GM23338 (cell line): ENCODE results near the gene SLC7A4. TPM values are rescaled to one million over a fixed set of nuclear protein-coding genes. Genes with fewer than 3 reads are reported as not detected.
"Not testable (repeated sequence)": the region's sequence is repeated elsewhere in the genome, so short reads cannot be mapped to it uniquely, and the experiment has no call there.

ENCODE experiments used
- ATAC-seq: fragments of 200-7000 bp; cut with Tn5 transposase; 3 replicates; pipeline ENCODE4 v1.9.1; 2020
- DNase-seq: peaks from one replicate; pipeline ENCODE4 v3.0.0-alpha.2; 2015; ENCODE audit warnings: low spot score
- H2AFZ ChIP-seq: fragments of 200-600 bp; sonication (generic); 2 replicates; pipeline ENCODE4 v1.8.0; 2016; ENCODE audit warnings: antibody characterized with exemption, mild to moderate bottlenecking, moderate library complexity
- H3F3A ChIP-seq: fragments of 200-600 bp; sonication (generic); replicated peaks from 2 replicates; pipeline ENCODE4 v1.8.0; 2017; ENCODE audit warnings: antibody characterized with exemption, mixed run types, low read depth
- H3K27ac ChIP-seq: fragments of 200-600 bp; sonication (generic); 2 replicates; pipeline ENCODE4 v1.6.1; 2016; ENCODE audit warnings: low read depth
- H3K27me3 ChIP-seq: fragments of 200-600 bp; sonication (generic); 2 replicates; pipeline ENCODE4 v1.8.0; 2016; ENCODE audit warnings: mild to moderate bottlenecking, mixed run types, moderate library complexity; ENCODE audit not compliant: insufficient read depth
- H3K36me3 ChIP-seq: fragments of 200-600 bp; sonication (generic); 2 replicates; pipeline ENCODE4 v1.8.0; 2016; ENCODE audit warnings: mild to moderate bottlenecking; ENCODE audit not compliant: insufficient read depth
- H3K4me1 ChIP-seq: fragments of 200-600 bp; sonication (generic); 2 replicates; pipeline ENCODE4 v1.8.0; 2016; ENCODE audit warnings: mild to moderate bottlenecking, moderate library complexity; ENCODE audit not compliant: insufficient read depth
- H3K4me2 ChIP-seq: fragments of 200-600 bp; sonication (generic); 2 replicates; pipeline ENCODE4 v1.7.1; 2017; ENCODE audit warnings: mixed run types
- H3K4me3 ChIP-seq: fragments of 200-600 bp; sonication (generic); 2 replicates; pipeline ENCODE4 v1.6.1; 2016; ENCODE audit warnings: mixed run types
- H3K79me2 ChIP-seq: fragments of 200-600 bp; sonication (generic); replicated peaks from 2 replicates; pipeline ENCODE4 v1.8.0; 2017; ENCODE audit warnings: mild to moderate bottlenecking; ENCODE audit not compliant: insufficient read depth
- H3K9me2 ChIP-seq: fragments of 200-600 bp; sonication (generic); 2 replicates; pipeline ENCODE4 v1.8.0; 2017; ENCODE audit not compliant: insufficient read depth
- H4K20me1 ChIP-seq: fragments of 200-600 bp; sonication (generic); replicated peaks from 2 replicates; pipeline ENCODE4 v1.8.0; 2017; ENCODE audit warnings: mild to moderate bottlenecking; ENCODE audit not compliant: insufficient read depth
- H3K27ac Mint-ChIP-seq: 2 replicates; pipeline ENCODE4 v1.8.0; 2020; ENCODE audit warnings: inconsistent platforms, mild to moderate bottlenecking, moderate library complexity, mixed read lengths
- H3K27me3 Mint-ChIP-seq: 3 replicates; pipeline ENCODE4 v1.8.0; 2022; ENCODE audit warnings: low read depth, mild to moderate bottlenecking, moderate library complexity, mixed read lengths, inconsistent platforms; ENCODE audit not compliant: insufficient read depth, poor library complexity
- H3K36me3 Mint-ChIP-seq: 3 replicates; pipeline ENCODE4 v1.8.0; 2021; ENCODE audit warnings: low read depth, mild to moderate bottlenecking, inconsistent platforms, moderate library complexity, mixed read lengths
- H3K4me1 Mint-ChIP-seq: 3 replicates; pipeline ENCODE4 v1.8.0; 2020; ENCODE audit warnings: mild to moderate bottlenecking, inconsistent platforms, mixed read lengths
- H3K4me3 Mint-ChIP-seq: 3 replicates; pipeline ENCODE4 v1.8.0; 2021; ENCODE audit warnings: moderate library complexity, mild to moderate bottlenecking, inconsistent platforms, mixed read lengths
- H3K9me3 Mint-ChIP-seq: 3 replicates; pipeline ENCODE4 v1.8.0; 2020; ENCODE audit warnings: moderate library complexity, mild to moderate bottlenecking, inconsistent platforms, mixed read lengths
- CREB1 ChIP-seq: fragments of 250-450 bp; sonication (Bioruptor Pico); IDR thresholded peaks from 2 replicates; pipeline ENCODE4 v1.5.0; 2020; ENCODE audit warnings: low read depth, mild to moderate bottlenecking, moderate library complexity
- CTCF ChIP-seq, 2 experiments: fragments of 200-600 bp in 1 of 2; sonication (generic) in 1 of 2; conservative IDR thresholded peaks; 2 replicates each; pipeline versions ENCODE4 v1.5.1 to v1.6.1; 2016 to 2017; ENCODE audit warnings: antibody characterized with exemption in 2 of 2, low read depth in 2 of 2, mild to moderate bottlenecking in 2 of 2, moderate library complexity in 1 of 2
- EZH2 ChIP-seq: fragments of 200-600 bp; sonication (generic); IDR thresholded peaks from one replicate; pipeline ENCODE4 v1.8.0; 2017; ENCODE audit warnings: antibody characterized with exemption, mild to moderate bottlenecking, low read depth; ENCODE audit not compliant: unreplicated experiment
- JUNB ChIP-seq: IDR thresholded peaks from one replicate; pipeline ENCODE4 v1.6.1; 2016; ENCODE audit warnings: antibody characterized with exemption; ENCODE audit not compliant: unreplicated experiment
- STAT1 ChIP-seq: IDR thresholded peaks from one replicate; pipeline ENCODE4 v1.6.1; 2016; ENCODE audit warnings: antibody characterized with exemption; ENCODE audit not compliant: unreplicated experiment
- ZNF114 ChIP-seq: fragments of 250-450 bp; sonication (Bioruptor Pico); IDR thresholded peaks from 2 replicates; pipeline ENCODE4 v1.5.0; 2020; ENCODE audit warnings: mild to moderate bottlenecking, moderate library complexity
- polyA plus RNA-seq: library from polyadenylated mRNA; unstranded; fragments of >200 nt; fragmentation: Nextera tagmentation; extraction: Ambion mirVana; gene quantifications from 2 replicates; pipeline ENCODE4 v1.2.1, GENCODE V29; 2016
- total RNA-seq: library from RNA; depleted of rRNA; stranded (reverse); fragments of >200 nt; shearing (Covaris generic); gene quantifications from 2 replicates; pipeline ENCODE4 v1.2.3, GENCODE V29; 2014
- TF ChIP-seq, protein P1 (sequence below): IDR thresholded peaks from 2 replicates; pipeline ENCODE4 v1.6.1; 2016; ENCODE audit warnings: antibody characterized with exemption
- TF ChIP-seq, protein P2 (sequence below): IDR thresholded peaks from one replicate; pipeline ENCODE4 v1.6.1; 2018; ENCODE audit warnings: antibody characterized with exemption; ENCODE audit not compliant: unreplicated experiment

SLC7A4 gene
- total and polyA plus RNA-seq, 2 experiments from 2014 or later: 0.07 to 0.44 TPM

GRCh38 chr22:21071796-21072195, 39.4 kb upstream of the SLC7A4 start:
- not testable (repeated sequence) for H2AFZ ChIP-seq, H3K9me3 Mint-ChIP-seq, H3F3A ChIP-seq, DNase-seq, H3K36me3 Mint-ChIP-seq, H3K27me3 Mint-ChIP-seq, H3K4me2 ChIP-seq, H3K4me3 ChIP-seq, H3K9me2 ChIP-seq, H3K27ac ChIP-seq, H3K36me3 ChIP-seq, H3K4me1 Mint-ChIP-seq, H4K20me1 ChIP-seq, H3K79me2 ChIP-seq, H3K4me3 Mint-ChIP-seq, ATAC-seq, H3K4me1 ChIP-seq, H3K27me3 ChIP-seq, H3K27ac Mint-ChIP-seq

- Mint-ChIP-seq H3K27me3 (peaks cover 3% of the 10 kb centered on the region), H3K4me3 (no peak overlapping the region), H3K9me3 (peaks cover 2% of the 10 kb centered on the region; the same call in 1 of the 3 replicates), H3K4me1 (no peaks in the 10 kb centered on the region), H3K36me3 (no peaks in the 10 kb centered on the region; the same call in 2 of the 3 replicates), H3K27ac (no peak overlapping the region)
- Histone ChIP-seq H3K4me3 (no peak overlapping the region), H3K27me3 (no peaks in the 10 kb centered on the region), H3K36me3 (no peaks in the 10 kb centered on the region), H3F3A (no peaks in the 10 kb centered on the region), H3K4me1 (no peaks in the 10 kb centered on the region), H3K9me2 (no peaks in the 10 kb centered on the region), H3K27ac (no peak overlapping the region), H3K4me2 (no peak overlapping the region), H3K79me2 (no peaks in the 10 kb centered on the region), H2AFZ (no peak overlapping the region), H4K20me1 (no peaks in the 10 kb centered on the region)
- no peak for DNase-seq
- ATAC-seq: peak; percentile 52
- TF ChIP-seq ZNF114 (CRISPR knock-in tag) (no peak), EZH2 (no peak), CREB1 (CRISPR knock-in tag) (no peak), STAT1 (no peak), JUNB (no peak), CTCF (conservative IDR thresholded peaks at IDR 0.05; ENCODE audit: low read depth in 2 of 2) (no peak)
- TF ChIP-seq, protein P1, sequence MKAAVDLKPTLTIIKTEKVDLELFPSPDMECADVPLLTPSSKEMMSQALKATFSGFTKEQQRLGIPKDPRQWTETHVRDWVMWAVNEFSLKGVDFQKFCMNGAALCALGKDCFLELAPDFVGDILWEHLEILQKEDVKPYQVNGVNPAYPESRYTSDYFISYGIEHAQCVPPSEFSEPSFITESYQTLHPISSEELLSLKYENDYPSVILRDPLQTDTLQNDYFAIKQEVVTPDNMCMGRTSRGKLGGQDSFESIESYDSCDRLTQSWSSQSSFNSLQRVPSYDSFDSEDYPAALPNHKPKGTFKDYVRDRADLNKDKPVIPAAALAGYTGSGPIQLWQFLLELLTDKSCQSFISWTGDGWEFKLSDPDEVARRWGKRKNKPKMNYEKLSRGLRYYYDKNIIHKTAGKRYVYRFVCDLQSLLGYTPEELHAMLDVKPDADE: no peak
- TF ChIP-seq, protein P2, sequence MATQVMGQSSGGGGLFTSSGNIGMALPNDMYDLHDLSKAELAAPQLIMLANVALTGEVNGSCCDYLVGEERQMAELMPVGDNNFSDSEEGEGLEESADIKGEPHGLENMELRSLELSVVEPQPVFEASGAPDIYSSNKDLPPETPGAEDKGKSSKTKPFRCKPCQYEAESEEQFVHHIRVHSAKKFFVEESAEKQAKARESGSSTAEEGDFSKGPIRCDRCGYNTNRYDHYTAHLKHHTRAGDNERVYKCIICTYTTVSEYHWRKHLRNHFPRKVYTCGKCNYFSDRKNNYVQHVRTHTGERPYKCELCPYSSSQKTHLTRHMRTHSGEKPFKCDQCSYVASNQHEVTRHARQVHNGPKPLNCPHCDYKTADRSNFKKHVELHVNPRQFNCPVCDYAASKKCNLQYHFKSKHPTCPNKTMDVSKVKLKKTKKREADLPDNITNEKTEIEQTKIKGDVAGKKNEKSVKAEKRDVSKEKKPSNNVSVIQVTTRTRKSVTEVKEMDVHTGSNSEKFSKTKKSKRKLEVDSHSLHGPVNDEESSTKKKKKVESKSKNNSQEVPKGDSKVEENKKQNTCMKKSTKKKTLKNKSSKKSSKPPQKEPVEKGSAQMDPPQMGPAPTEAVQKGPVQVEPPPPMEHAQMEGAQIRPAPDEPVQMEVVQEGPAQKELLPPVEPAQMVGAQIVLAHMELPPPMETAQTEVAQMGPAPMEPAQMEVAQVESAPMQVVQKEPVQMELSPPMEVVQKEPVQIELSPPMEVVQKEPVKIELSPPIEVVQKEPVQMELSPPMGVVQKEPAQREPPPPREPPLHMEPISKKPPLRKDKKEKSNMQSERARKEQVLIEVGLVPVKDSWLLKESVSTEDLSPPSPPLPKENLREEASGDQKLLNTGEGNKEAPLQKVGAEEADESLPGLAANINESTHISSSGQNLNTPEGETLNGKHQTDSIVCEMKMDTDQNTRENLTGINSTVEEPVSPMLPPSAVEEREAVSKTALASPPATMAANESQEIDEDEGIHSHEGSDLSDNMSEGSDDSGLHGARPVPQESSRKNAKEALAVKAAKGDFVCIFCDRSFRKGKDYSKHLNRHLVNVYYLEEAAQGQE: no peak
Measured at GRCh38 chr22:21070690-21071615, 38.6 kb upstream of the SLC7A4 start.
